Measurements from ENCODE around the gene IL3.

DNA sequence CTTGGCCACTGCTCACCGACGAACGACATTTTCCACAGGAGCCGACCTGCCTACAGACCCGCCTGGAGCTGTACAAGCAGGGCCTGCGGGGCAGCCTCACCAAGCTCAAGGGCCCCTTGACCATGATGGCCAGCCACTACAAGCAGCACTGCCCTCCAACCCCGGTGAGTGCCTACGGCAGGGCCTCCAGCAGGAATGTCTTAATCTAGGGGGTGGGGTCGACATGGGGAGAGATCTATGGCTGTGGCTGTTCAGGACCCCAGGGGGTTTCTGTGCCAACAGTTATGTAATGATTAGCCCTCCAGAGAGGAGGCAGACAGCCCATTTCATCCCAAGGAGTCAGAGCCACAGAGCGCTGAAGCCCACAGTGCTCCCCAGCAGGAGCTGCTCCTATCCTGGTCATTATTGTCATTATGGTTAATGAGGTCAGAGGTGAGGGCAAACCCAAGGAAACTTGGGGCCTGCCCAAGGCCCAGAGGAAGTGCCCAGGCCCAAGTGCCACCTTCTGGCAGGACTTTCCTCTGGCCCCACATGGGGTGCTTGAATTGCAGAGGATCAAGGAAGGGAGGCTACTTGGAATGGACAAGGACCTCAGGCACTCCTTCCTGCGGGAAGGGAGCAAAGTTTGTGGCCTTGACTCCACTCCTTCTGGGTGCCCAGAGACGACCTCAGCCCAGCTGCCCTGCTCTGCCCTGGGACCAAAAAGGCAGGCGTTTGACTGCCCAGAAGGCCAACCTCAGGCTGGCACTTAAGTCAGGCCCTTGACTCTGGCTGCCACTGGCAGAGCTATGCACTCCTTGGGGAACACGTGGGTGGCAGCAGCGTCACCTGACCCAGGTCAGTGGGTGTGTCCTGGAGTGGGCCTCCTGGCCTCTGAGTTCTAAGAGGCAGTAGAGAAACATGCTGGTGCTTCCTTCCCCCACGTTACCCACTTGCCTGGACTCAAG, 14.6 kb downstream of the IL3 start:
- TF ChIP-seq, protein P1, sequence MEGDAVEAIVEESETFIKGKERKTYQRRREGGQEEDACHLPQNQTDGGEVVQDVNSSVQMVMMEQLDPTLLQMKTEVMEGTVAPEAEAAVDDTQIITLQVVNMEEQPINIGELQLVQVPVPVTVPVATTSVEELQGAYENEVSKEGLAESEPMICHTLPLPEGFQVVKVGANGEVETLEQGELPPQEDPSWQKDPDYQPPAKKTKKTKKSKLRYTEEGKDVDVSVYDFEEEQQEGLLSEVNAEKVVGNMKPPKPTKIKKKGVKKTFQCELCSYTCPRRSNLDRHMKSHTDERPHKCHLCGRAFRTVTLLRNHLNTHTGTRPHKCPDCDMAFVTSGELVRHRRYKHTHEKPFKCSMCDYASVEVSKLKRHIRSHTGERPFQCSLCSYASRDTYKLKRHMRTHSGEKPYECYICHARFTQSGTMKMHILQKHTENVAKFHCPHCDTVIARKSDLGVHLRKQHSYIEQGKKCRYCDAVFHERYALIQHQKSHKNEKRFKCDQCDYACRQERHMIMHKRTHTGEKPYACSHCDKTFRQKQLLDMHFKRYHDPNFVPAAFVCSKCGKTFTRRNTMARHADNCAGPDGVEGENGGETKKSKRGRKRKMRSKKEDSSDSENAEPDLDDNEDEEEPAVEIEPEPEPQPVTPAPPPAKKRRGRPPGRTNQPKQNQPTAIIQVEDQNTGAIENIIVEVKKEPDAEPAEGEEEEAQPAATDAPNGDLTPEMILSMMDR (IDR thresholded peaks at IDR 0.05): no peak
- TF ChIP-seq EZH2 (IDR thresholded peaks at IDR 0.05; ENCODE audit: borderline replicate concordance, insufficient read depth, low read depth, low read length, poor library complexity, severe bottlenecking): no peak

Measured in B cell (primary cell).